ENCODE results near the gene ANKS1A. TPM values are rescaled to one million over a fixed set of nuclear protein-coding genes. Genes with fewer than 3 reads are reported as not detected.

Gene ANKS1A
- total RNA-seq, 1 experiment from 2014 or later: 14.0 TPM

DNA sequence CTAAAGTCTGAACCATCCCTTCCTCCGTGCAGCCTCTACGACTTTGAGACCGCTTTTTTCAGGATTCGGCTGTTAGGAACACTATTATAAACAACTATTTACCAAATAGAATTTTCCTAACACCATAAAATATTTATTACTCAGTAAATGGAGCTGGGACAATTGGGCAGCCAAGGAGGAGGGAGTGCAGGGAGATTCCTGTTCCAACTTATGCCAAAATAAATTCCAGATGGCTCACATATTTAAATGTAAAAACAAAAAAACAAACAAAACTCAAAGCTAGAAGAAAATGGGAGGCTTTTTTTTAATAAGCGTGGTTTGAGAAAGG is 204.0 kb downstream of the ANKS1A start:
- CTCF ChIA-PET: interaction anchor here (0.7 to 2.4 kb wide), 3 partner anchors 13 to 107 kb away, joined by 3 to 9 read pairs (median 4); no protein-coding TSS in a partner anchor

GRCh38 chr6:35093783-35094182 is 204.7 kb downstream of the ANKS1A start:
- TF ChIP-seq CTCF (IDR thresholded peaks at IDR 0.05; ENCODE audit: unreplicated experiment): no peak
- H3K4me1 Mint-ChIP-seq (ENCODE audit: insufficient read depth, unreplicated experiment): peaks cover 11% of the 10 kb centered on the region
- ChIA-PET POLR2A (no interaction called here), CTCF (interaction anchor here (0.6 to 1.1 kb wide), 2 partner anchors 102 to 107 kb away, joined by 3 read pairs; no protein-coding TSS in a partner anchor)
- intact Hi-C loops (cut with micrococcal nuclease): no loop called here
- H3K9me3 Mint-ChIP-seq (ENCODE audit: unreplicated experiment): no peaks in the 10 kb centered on the region
- H3K27me3 Mint-ChIP-seq (ENCODE audit: insufficient read depth, unreplicated experiment): no peaks in the 10 kb centered on the region
- no TSS peak for BruUV-seq (replicated peaks)
- DNase-seq (ENCODE audit: unreplicated experiment): no peak
- no peak overlapping the region for H3K4me3 Mint-ChIP-seq (ENCODE audit: unreplicated experiment)
- peaks cover under 1% of the 10 kb centered on the region for H3K36me3 Mint-ChIP-seq (ENCODE audit: insufficient read depth, unreplicated experiment)
- H3K27ac Mint-ChIP-seq (ENCODE audit: low read depth, unreplicated experiment): no peak overlapping the region

More for the DNA sequence above, 204.0 kb downstream of the ANKS1A start:
- intact Hi-C loops (cut with micrococcal nuclease): no loop called here
- POLR2A ChIA-PET: interaction anchor here (1.1 to 1.3 kb wide), 2 partner anchors 36 to 47 kb away, joined by 3 to 4 read pairs; no protein-coding TSS in a partner anchor
- no peaks in the 10 kb centered on the region for H3K27me3 Mint-ChIP-seq (ENCODE audit: insufficient read depth, unreplicated experiment)
- no peak overlapping the region for H3K4me3 Mint-ChIP-seq (ENCODE audit: unreplicated experiment)
- no TSS peak for BruUV-seq (replicated peaks)
- no peaks in the 10 kb centered on the region for H3K9me3 Mint-ChIP-seq (ENCODE audit: unreplicated experiment)
- DNase-seq (ENCODE audit: unreplicated experiment): no peak
- H3K36me3 Mint-ChIP-seq (ENCODE audit: insufficient read depth, unreplicated experiment): peaks cover 4% of the 10 kb centered on the region
- TF ChIP-seq CTCF (IDR thresholded peaks at IDR 0.05; ENCODE audit: unreplicated experiment): no peak
- peaks cover 11% of the 10 kb centered on the region for H3K4me1 Mint-ChIP-seq (ENCODE audit: insufficient read depth, unreplicated experiment)
- H3K27ac Mint-ChIP-seq (ENCODE audit: low read depth, unreplicated experiment): no peak overlapping the region

DNA sequence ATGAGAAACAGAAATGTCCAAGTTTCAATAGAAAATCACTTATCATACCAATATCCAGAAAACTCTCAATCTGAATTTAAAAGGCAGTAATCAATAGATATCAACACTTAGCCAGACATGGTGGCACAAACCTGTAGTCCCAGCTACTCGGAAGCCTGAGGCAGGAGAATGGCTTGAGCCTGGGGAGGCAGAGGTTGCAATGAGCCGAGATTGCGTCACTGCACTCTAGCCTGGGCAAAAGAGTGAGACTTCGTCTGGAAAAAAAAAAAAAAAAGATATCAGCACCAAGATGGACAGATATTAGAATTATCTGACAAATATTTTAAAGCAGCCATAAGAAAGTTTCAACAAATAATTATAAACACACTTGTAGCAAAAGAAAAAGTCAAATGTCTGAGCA is 205.1 kb downstream of the ANKS1A start:
- Mint-ChIP-seq H3K27me3 (ENCODE audit: insufficient read depth, unreplicated experiment) (no peaks in the 10 kb centered on the region), H3K9me3 (ENCODE audit: unreplicated experiment) (no peaks in the 10 kb centered on the region), H3K4me3 (ENCODE audit: unreplicated experiment) (no peak overlapping the region), H3K4me1 (ENCODE audit: insufficient read depth, unreplicated experiment) (peaks cover 11% of the 10 kb centered on the region), H3K27ac (ENCODE audit: low read depth, unreplicated experiment) (no peak overlapping the region), H3K36me3 (ENCODE audit: insufficient read depth, unreplicated experiment) (no peaks in the 10 kb centered on the region)
- intact Hi-C loops (cut with micrococcal nuclease): no loop called here
- ChIA-PET CTCF (interaction anchor here (1.1 kb wide), 1 partner anchor 108 kb away, joined by 3 read pairs; no protein-coding TSS in a partner anchor), POLR2A (no interaction called here)
- BruUV-seq (replicated peaks): no TSS peak
- DNase-seq (ENCODE audit: unreplicated experiment): peak; percentile 54
- no peak for TF ChIP-seq CTCF (IDR thresholded peaks at IDR 0.05; ENCODE audit: unreplicated experiment)

- BruUV-seq (replicated peaks): no TSS peak
- ChIA-PET POLR2A (interaction anchor here (0.9 kb wide), 1 partner anchor 9 kb away, joined by 3 read pairs; no protein-coding TSS in a partner anchor), CTCF (interaction anchor here (0.6 kb wide), 1 partner anchor 49 kb away, joined by 3 read pairs; no protein-coding TSS in a partner anchor)
- H3K4me3 Mint-ChIP-seq (ENCODE audit: unreplicated experiment): no peak overlapping the region
- no peaks in the 10 kb centered on the region for H3K9me3 Mint-ChIP-seq (ENCODE audit: unreplicated experiment)
- H3K4me1 Mint-ChIP-seq (ENCODE audit: insufficient read depth, unreplicated experiment): peaks cover 11% of the 10 kb centered on the region
- peak; percentile 76 for DNase-seq (ENCODE audit: unreplicated experiment)
- H3K36me3 Mint-ChIP-seq (ENCODE audit: insufficient read depth, unreplicated experiment): no peaks in the 10 kb centered on the region
- no peak for TF ChIP-seq CTCF (IDR thresholded peaks at IDR 0.05; ENCODE audit: unreplicated experiment)
- intact Hi-C loops (cut with micrococcal nuclease): no loop called here
- no peaks in the 10 kb centered on the region for H3K27me3 Mint-ChIP-seq (ENCODE audit: insufficient read depth, unreplicated experiment)
- H3K27ac Mint-ChIP-seq (ENCODE audit: low read depth, unreplicated experiment): no peak overlapping the region
Observed at GRCh38 chr6:35096129-35096862, 207.2 kb downstream of the ANKS1A start.

Data from MCF 10A (cell line).